COLO668 (cell line): ENCODE results near the gene ACOT8.
A peak's percentile ranks its signal among the peaks of the same experiment; 100 is the strongest.
"Not testable (repeated sequence)": the region's sequence is repeated elsewhere in the genome, so short reads cannot be mapped to it uniquely, and the experiment has no call there.

Experiments
- DNase-seq: peaks from one replicate; lab custom pipeline; 2025; ENCODE audit not compliant: unreplicated experiment; lab: John Stamatoyannopoulos, UW

The ACOT8 gene

DNA sequence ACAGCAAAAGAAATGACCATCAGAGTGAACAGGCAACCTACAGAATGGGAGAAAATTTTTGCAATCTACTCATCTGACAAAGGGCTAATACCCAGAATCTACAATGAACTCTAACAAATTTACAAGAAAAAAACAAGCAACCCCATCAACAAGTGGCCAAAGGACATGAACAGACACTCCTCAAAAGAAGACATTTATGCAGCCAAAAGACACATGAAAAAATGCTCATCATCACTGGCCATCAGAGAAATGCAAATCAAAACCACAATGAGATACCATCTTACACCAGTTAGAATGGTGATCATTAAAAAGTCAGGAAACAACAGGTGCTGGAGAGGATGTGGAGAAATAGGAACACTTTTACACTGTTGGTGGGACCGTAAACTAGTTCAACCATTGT is 59.7 kb downstream of the ACOT8 start:
- DNase-seq, result not testable (repeated sequence)

DNA sequence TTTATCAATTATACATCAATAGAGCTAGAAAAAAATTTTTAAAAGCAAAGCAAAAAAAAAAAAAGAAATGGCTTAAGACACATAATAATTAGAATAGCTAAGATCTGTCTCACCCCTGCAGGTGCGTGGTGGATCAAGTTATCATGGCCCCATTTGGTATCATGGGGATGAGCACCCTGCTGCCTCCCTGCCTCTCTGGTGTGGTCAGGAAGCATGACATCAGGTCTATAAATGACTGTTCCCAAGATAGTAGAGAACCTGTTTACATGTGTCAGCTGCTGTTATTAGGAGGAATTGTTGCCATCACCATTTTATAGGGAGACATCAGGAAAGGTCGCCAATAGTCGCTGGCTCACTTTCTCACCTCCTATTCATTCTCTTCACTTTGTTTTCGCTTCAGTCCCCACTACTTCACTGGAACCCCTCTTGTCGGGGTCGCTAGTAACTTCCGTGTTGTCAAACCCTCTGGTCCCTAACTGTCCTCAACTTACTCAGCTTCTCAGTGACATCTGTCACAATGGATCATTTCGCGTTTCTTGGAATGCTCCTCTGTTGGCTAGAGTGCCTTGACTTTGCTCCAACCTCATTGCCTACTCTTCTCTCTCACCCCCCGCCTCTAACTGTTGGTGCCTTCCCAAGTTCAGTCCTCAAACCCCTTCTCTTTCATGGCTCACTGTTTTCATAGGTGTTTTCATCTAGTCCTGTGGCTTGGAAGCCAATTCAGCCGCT is 60.7 kb downstream of the ACOT8 start:
- no peak for DNase-seq

DNA sequence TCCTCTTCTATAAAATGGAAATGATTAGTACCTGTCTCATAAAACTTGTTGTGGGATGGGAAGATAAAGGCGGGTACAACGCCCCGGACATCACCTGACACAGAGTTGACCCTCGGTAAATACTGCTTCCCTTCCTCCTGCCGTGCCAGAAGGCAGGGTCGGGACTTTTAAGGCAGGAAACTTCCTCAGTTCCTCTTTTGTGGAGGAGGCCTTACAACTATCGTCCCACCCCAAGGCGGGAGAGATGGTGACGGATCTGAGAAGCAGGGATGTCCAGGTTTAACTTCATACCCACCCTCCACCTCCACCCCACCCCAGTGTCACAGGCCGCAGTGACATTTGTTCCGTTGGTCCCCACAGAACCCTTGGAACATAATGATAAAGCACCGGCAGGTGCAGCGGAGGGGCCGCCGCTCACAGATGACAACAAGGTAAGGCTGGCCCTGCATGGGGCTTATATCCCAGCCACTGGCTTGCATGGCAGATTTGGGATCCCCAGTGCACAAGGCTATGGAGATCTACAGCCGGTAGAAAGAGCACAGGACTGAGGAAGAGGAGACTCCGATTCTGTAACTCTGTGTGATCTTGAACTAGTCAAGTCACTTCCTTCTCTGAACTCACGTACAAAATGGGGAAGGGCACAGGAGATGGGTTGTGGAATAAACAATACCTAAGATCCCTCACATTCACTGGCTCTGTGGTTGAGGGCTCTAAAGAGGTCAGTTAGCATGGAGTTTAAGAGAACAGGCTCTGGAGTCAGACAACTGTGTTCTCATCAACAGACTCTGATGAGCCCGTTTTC is 64.7 kb downstream of the ACOT8 start:
- peak; percentile 37 for DNase-seq
